CD4-positive, alpha-beta T cell treated with Interleukin-17A for 1 hour (primary cell): ENCODE measurements around the gene RGS10.
"Not testable (repeated sequence)": the region's sequence is repeated elsewhere in the genome, so short reads cannot be mapped to it uniquely, and the experiment has no call there.

Experiments used
- DNase-seq: peaks from one replicate; pipeline ENCODE4 v3.0.0-alpha.2; 2020

RGS10 gene

GRCh38 chr10:119542357-119542987 is at the start of gene RGS10:
TSS of gene RGS10 (minus strand) at chr10:119542719. CDS start at chr10:119542638, 81 bp downstream.
- DNase-seq, result peak; percentile 86

DNA sequence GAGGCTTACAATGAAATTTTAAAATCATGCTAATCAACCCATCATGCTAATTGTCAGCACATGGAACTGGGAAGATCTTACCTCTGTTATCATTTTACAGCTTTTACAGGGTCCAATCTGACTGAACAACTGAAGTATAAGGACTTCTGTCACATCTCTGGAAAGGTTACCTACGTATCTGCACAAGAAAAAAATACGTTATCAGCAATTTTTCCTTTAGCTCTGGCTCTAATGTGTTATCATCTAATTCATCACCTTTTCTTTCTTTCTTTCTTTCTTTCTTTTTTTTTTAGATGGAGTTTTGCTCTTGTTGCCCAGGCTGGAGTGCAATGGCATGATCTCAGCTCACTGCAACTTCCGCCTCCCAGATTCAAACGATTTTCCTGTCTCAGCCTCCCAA is 45.6 kb upstream of the RGS10 start:
- DNase-seq, result no peak

DNA sequence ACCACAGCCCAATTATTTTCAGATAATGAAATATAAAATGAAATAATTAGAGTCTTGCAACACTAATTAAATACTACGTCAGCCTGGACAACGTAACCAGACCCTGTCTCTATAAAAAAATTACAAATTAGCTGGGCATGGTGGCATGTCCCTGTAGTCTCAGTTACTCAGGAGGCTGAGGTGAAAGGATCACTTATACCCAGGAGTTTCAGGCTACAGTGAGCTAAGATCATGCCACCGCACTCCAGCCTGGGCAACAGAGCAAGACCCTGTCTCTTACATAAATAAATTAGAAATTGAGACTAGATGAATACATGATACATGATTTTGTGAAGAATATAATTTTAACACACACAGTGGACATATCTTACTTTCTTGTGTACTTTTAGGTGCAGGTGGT is 35.8 kb upstream of the RGS10 start:
- DNase-seq, result no peak

DNA sequence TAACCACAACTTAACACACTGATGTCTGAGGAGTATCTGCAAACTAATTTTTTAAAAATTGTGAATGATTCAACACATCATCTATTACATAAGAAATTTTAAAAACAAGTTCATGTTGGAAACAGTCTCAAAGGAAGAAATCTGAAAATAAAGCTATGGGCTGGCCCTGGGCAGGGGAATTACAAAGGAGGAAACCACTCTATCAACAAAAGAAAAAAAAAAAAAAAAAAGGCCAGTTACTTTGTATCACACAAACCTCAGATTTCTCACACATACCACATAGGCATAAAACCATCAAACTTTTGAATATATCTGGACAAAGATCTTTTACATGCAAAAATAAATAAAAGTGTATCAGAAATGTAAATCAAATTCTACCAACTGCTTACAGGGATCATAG is 33.5 kb upstream of the RGS10 start:
- DNase-seq, result peak; percentile 44

DNA sequence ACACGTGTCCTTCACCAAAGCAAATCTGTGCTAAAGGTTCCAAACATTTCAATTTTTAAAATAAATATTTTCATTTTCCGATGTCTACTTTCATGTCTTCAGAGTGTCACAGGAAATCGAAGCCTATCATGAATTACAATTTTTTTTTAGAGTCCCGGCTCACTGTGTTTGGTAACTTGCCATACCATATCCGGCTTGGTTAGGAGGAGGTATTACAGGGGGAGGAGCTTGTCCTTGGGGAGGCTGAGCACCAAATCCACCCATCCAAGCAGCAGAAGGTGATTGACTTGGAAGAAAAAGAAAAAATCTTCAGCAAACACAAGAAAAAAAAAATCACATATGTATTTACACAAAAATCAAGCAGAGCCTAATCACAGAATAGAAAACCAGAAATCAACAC is 33.0 kb upstream of the RGS10 start:
- peak; percentile 69 for DNase-seq

DNA sequence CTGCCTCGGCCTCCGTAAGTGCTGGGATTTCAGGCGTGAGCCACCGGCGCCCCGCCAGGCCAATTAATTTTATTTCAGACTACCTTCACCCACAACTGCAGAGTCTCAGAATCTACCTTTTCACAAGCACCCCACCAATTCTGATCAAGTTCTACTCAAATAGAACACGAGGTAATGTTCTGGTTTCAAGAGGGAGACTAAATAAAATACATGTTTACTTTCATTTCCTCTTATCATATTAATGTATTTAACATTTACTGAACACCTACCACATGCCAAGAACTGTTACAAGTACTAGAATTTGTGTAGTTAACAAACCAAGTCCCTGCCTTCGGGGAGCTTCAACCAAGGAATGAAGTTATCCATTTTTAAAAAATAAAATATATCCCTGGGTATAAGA is 25.5 kb upstream of the RGS10 start:
- DNase-seq, result no peak

GRCh38 chr10:119562097-119562496 is 19.6 kb upstream of the RGS10 start:
- no peak for DNase-seq

DNA sequence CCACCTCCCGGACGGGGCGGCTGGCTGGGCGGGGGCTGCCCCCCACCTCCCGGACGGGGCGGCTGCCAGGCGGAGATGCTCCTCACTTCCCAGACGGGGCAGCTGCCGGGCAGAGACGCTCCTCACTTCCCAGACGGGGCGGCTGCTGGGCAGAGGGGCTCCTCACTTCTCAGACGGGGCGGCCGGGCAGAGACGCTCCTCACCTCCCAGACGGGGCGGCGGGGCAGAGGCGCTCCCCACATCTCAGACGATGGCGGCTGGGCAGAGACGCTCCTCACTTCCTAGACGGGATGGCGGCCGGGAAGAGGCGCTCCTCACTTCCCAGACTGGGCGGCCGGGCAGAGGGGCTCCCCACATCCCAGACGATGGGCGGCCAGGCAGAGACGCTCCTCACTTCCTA is 17.0 kb upstream of the RGS10 start:
- not testable (repeated sequence) for DNase-seq

DNA sequence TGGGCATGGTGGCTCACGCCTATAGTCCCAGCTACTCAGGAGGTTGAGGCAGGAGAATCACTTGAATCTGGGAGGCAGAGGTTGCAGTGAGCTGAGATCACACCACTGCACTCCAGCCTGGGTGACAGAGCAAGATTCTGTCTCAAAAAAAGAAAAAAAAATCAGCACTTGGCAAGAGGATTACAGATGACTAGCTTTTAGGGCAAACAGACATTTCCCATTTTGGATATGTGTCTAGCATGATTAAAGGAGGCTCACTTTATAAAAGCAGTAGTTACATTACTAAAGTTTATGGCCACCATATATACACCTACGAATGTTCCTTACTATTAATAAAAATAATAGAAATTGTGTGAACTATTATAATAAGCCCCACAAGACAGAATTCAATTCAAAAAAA is 13.6 kb upstream of the RGS10 start:
- not testable (repeated sequence) for DNase-seq

DNA sequence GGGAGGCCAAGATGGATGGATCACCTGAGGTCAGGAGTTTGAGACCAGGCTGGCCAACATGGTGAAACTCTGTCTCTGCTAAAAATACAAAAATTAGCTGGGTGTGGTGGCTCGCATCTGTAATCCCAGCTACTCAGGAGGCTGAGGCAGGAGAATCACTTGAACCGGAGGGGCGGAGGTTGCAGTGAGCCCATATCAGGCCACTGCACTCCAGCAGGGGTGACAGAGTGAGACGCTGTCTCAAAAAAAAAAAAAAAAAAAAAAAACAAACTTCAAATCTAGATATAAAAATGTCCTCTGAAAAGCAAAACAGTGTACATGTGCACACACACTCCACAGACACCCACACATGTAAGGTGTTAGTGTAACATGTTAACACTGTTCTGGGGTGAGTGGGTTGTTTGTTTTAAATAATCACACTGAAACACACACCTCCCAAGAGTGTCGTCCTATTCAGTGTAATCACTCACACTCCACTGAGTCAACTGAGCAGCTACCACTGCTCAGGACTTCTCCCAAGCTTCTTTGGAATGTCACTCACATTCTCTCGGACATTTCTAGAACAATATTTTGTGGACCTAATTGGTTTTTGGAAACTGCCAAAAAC is 12.8 kb upstream of the RGS10 start:
- DNase-seq, result no peak

DNA sequence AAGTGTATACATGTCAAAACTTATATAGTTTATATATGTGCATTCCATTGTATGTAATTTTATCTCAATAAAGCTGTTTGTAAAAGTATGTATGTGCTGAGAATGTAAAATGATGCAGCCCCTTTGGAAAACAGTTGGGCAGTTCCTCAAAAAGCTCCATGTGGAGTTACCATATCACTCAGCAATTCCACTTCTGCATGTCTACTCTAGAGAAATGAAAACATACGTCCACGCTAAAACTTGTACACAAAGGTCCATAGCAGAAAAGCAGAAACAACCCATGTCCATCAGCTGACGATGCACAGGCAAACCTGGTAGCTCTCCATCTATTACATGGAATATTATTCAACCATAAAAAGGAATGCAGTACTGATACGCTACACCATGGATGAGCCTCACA is 8.3 kb upstream of the RGS10 start:
- DNase-seq, result no peak

GRCh38 chr10:119549247-119549999 is 6.9 kb upstream of the RGS10 start:
- no peak for DNase-seq

GRCh38 chr10:119546009-119546408 is 3.5 kb upstream of the RGS10 start:
- no peak for DNase-seq

- no peak for DNase-seq
These were observed 2.8 kb upstream of the RGS10 start for GRCh38 chr10:119545310-119545709.

GRCh38 chr10:119543814-119544642 is 1.5 kb upstream of the RGS10 start:
- no peak for DNase-seq

- peak; percentile 68 for DNase-seq
These were observed 682 bp upstream of the RGS10 start for GRCh38 chr10:119542988-119543813.

- DNase-seq, result peak; percentile 46
These were observed 811 bp downstream of the RGS10 start for GRCh38 chr10:119541459-119542356.

DNA sequence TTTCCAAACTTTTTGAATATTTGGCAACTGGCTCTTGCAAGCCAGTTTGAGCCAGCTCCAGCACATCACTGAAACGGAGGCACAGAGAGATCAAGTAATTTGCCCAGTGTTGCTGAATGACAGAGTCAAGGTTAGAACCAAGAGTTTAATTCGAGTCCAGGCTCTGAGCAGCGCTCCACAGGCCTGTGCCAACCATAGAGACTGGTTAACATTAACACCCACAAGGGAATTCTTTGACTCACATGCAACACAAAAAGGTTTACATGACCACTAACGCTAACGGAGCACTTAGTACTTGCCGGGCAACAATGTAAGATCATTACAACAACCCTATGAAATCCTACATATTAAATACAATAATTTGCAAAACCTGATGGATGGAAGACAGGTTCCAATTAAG is 1.5 kb downstream of the RGS10 start:
- no peak for DNase-seq

DNA sequence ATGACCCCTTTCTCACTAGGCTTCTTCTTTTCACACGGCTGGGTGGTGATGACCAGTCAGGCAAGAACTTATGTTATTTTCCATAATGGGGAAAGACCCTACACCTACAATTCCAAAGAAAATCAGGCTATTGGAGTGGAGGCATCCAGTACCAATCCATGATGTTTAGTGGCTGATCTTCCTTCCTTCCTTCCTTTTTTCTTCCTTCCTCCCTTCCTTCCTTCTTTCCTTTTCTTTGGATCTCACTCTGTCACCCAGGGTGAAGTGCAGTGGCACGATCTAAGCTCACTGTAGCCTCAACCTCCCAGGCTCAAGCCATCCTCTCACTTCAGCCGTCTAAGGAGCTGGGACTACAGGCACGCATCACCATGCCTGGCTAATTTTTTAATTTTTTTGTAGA is 2.5 kb downstream of the RGS10 start:
- no peak for DNase-seq

DNA sequence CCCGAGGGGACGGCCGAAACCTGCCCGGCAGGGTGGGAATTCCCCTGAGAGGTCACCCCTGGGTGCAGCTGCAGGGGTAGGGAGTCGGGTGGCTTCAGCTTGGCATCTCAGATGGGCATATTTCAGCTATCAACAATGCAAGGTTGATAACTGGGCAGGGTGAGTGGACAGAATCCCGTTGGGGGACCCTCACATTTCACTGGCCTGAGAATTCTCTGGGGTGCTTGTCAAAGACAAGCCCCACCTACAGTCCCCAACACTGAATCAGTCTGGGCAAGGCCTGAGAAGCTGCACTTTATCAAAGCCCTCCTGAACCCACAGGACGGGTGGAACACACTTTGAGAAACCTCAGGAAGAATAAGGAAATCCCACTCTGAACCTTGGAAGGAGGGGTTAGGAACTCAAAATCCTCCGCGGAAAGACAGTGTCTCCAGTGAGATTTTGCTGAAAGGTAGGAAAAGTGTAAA is 3.1 kb downstream of the RGS10 start:
- peak; percentile 16 for DNase-seq
